ENCODE results near the gene THSD4.
"Not testable (repeated sequence)": the region's sequence is repeated elsewhere in the genome, so short reads cannot be mapped to it uniquely, and the experiment has no call there.

The THSD4 gene

GRCh38 chr15:71386448-71387236, 271.4 kb downstream of the THSD4 start:
- DNase-seq (ENCODE audit: low read depth) = no peak

GRCh38 chr15:71387810-71388209, 272.5 kb downstream of the THSD4 start:
- DNase-seq (ENCODE audit: low read depth) = no peak

GRCh38 chr15:71390096-71390495, 274.8 kb downstream of the THSD4 start:
- DNase-seq (ENCODE audit: low read depth) = no peak

GRCh38 chr15:71391421-71392088, 276.3 kb downstream of the THSD4 start:
- no peak for DNase-seq (ENCODE audit: low read depth)

DNA sequence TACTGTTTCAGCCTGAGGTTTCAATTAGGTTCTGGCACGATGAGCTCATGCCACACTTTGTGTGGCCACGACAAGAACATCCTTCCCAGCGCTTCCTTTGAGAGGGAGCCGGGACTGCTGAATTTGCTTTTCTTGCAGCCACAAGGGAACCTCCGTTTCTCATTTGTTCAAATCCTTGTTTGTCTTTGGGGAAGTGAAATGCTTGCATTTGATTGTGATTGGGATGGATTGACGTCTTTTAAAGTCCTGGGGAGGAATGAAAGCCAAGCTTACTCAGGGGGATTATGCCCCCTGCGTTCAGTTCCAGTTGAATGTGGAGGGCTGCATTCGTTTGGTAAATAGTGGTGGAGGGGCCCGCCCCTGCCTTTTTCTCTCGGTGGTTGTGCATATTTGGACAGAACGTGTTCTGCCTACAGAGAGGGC, 277.6 kb downstream of the THSD4 start:
- DNase-seq (ENCODE audit: low read depth) = no peak

GRCh38 chr15:71393383-71393782, 278.1 kb downstream of the THSD4 start:
- DNase-seq (ENCODE audit: low read depth) = no peak

DNA sequence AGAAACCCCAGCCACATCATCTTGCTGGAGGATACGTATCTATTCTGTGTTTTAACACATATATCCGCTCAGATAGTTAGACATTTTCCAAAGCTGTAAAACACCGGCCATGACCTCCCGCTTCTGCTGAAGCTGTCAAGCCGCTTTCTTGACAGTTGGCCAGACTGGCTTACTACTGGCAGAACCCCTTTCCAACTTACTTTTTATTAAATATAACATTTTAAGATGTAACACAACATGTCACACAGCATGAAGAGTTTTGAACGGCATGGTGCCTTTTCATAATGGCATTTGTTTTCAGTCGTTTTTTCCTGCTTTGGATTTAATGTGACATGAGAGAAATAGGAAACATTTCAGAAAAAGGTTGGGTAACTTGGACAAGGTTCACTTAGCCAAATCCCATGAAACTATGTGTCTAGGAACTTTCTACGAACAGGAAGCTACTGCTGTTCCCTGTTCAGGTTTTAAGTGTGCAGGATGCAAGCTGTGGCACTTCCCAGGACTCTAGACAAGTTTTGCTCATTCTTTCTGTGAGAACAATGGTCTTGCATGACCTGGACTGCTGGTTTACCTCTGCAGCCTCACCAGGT, 281.4 kb downstream of the THSD4 start:
- no peak for DNase-seq (ENCODE audit: low read depth)

GRCh38 chr15:71397377-71397776, 282.1 kb downstream of the THSD4 start:
- no peak for DNase-seq (ENCODE audit: low read depth)

DNA sequence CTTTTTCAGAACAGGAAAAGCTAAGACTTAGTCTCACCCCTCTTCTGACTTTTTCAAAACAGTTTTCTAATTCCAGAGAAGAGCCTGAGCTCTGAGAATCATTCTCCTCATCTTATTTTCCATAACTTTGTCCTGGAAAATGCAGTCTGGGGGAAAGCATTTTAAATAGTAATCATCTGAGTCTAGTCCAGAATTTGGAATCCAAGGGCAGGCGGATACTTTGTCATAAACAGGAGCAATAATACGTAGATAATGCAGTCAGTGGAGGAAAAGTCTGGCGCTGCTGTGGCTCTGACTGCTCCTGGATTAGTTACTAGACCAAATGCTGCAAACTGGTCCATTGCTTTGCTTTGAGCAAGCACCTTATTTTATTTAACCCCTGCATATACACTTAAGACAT, 285.0 kb downstream of the THSD4 start:
- DNase-seq (ENCODE audit: low read depth) = no peak

DNA sequence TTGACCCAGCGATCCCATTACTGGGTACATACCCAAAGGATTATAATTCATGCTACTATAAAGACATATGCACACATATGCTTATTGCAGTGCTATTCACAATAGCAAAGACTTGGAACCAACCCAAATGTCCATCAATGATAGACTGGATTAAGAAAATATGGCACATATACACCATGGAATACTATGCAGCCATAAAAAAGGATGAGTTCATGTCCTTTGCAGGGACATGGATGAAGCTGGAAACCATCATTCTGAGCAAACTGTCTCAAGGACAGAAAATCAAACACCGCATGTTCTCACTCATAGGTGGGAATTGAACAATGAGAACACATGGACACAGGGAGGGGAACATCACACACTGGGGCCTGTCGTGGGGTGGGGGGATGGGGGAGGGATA, 286.5 kb downstream of the THSD4 start:
- not testable (repeated sequence) for DNase-seq (ENCODE audit: low read depth)

- DNase-seq (ENCODE audit: low read depth) = no peak
Measured at GRCh38 chr15:71409541-71409940, 294.3 kb downstream of the THSD4 start.

- no peak for DNase-seq (ENCODE audit: low read depth)
Measured at GRCh38 chr15:71410347-71410746, 295.1 kb downstream of the THSD4 start.

DNA sequence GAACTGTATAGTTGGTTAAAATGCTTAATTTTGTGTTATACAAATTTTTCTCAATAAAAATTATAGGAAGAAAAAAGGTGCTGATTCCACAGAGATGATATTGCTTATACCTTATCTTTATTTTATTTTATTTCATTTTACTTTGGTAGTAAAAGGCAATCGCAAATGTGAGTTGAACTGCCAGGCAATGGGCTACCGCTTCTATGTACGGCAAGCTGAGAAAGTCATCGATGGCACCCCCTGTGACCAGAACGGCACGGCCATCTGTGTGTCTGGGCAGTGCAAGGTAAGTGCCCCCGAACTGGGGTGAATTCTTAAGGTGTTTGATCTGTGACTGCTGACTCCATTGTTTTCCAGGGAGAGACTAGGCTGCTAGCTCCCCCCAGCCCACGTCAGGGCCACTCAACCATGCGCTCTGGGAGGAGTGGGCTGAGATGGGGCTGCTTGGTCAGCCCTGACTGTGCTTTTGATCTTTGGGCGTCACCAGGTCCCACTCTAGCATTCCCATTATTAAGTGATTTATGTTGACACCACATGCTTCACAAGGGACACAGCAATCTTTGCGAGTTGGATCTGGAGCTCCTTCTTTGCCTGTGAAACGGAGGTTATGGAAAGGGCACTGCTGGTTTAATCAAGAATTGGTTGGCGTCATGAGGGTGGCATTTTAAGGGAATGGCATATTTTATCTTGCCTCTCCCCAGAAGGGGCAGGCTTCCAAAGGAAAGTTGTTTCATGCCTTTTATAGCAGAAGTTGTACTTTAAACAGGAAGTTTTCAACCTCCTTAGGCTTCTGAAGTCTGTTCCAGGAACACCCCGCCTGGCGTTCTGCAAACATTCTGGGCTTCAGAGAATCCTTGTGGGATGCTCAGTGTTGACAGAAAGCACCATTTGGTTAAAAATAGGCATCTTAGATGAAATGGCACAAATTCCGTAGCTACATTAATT, 296.5 kb downstream of the THSD4 start:
- no peak for DNase-seq (ENCODE audit: low read depth)

GRCh38 chr15:71413419-71413818, 298.1 kb downstream of the THSD4 start:
- no peak for DNase-seq (ENCODE audit: low read depth)

- DNase-seq (ENCODE audit: low read depth) = no peak
Measured at GRCh38 chr15:71414853-71415252, 299.6 kb downstream of the THSD4 start.

DNA sequence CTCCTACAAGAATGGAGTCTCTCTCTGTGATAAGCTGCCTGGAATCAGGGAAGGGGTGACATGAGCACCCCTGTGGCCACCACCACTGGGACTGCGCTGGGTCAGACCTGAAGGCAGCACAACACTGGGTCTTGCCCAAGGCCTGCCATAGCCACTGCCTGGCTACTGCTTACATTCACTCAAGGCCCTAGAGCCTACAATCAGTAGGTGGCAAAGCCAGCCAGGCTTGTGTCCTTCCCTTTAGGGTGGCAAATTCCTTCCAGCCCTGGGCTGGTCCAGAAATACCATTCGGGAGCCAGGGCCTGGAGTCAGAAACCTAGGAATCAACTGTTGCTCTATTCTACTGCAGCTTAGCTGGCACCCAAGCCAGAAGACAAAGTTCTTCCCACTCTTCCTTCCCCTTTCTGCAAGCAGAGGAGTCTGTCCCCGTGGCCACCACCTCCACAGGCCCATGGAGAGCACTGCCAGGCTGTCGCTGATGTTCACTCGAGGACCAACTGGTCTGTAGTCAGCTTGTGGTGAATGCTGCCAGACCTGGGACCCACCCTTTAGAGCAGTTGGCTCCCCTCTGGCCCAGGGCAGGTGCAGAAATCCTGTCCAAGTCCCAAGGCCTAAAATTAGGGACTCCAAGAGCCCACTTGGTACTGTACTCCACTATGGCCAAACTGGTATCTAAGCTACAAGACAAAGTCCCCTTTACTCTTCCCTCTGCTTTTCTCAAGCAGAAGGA, 307.4 kb downstream of the THSD4 start:
- DNase-seq (ENCODE audit: low read depth) = no peak

DNA sequence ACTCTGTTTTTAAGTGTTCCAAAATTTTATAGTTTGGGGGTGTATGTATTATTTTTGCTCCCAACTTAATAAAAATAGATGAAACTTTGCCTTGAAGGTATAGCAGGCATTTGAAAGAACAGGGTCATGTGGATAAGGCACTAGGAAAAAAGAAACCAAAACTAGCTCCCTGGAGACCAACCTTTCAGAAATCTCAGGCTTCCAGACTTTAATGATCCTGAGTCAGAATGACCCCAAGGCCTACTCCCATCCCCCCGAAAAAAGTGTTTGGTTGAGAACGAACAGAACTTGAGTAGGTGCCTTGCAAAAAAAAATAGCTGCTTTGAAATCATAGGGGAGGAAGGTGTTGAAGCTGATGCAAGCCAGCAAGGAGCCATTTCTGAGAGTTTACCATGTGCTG, 309.5 kb downstream of the THSD4 start:
- DNase-seq (ENCODE audit: low read depth) = no peak

DNA sequence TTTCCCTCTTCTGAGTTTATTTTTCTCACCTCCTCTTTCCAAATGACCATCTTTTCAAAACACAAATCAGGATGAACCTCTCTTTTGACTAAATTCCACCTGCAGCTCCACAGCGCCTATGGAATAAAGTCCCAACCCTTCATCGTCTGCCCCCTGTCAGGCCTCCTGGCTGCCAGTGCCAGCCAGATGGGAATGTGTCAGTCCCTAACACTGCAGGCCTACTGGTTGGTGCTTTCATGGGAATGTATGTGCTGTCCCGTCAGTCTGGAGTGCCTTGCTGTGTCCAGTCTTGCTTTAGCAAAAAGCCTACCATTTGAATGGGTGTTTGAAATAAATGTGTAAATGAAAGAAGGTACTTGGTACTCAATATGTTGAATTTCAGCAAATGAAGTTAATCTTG, 310.1 kb downstream of the THSD4 start:
- no peak for DNase-seq (ENCODE audit: low read depth)

GRCh38 chr15:71426792-71427191, 311.5 kb downstream of the THSD4 start:
- DNase-seq (ENCODE audit: low read depth) = no peak

GRCh38 chr15:71430782-71431181, 315.5 kb downstream of the THSD4 start:
- no peak for DNase-seq (ENCODE audit: low read depth)

All from HS-5 (cell line).